Measurements from ENCODE around the gene LRTM1. TPM values are rescaled to one million over a fixed set of nuclear protein-coding genes. Genes with fewer than 3 reads are reported as not detected.

The LRTM1 gene
- total RNA-seq: not detected
- long read RNA-seq: 0 reads

DNA sequence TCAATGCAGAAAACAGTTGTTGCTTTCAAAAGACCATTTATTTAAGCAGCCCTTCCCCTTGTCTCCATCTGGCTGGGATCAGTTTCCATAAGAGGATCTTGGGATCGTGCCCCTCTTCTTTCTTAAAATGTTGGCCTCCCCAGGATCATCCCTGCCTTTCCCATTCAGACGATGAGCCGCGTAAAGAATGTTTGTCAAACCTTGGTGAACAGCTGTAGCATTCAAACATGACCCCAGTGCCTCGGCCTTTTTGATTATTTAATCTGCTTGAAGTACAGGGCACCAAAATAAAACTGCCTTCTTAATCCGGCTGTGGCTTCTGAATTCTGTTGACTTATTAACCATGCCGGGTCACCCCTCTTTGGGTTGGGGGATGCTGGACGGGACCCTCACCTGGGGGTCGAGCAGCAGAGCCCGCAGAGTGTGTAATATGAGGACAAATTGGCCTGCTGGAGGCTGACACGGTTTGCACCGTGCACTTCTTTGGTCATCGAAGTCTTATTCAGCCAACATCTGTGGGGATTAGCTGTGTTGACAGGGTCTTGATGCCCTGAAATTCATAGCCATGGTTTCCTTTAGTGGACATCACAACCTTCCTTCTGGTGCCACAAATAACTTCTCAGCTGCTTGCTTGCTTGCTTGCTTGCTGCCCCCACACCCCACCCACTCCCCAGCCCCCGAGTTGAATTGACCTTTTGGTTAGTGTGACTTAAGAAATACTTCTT, at the start of gene LRTM1:
LRTM1 (minus strand) TSS at position 14 of the 725 bp plus-strand sequence. CDS start 148 bp downstream, outside the sequence.
- DNase-seq (ENCODE audit: low spot score): no peak

DNA sequence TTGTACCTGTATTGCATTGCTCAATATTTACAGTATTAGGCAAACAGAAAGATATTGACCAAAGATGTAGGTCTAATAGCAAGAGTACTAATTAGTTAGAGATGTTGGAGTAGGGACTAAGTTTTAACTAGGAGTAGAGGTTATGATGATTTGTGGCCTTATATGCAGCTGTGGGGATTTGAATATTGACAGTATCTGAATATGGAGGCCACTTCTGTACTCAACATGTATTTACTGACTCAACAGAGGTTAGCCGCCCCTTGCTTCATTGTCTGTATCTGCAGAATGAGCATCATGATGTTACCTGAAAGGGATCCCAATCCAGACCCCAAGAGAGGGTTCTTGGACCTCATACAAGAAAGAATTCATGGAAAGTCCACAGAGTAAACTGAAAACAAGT, 49.6 kb upstream of the LRTM1 start:
- DNase-seq (ENCODE audit: low spot score): no peak

DNA sequence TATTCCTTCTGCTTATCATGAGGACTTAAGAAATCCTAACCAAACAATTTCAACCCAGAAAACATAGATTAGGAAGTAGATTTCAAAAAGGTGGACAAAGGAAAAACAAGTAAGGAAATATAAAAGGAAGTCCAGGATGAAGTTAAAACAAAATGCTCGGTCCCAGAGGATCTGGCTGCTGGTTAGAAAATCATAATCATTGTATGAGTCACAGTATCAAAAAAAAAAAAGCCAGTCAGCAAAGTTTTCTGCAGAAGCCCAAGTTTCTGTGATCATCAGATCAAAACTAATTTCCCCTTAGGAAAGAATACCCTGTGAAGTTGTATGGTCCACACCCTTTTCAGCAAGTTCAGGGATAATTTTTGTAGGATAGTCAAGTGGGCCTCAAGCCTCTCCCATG, 43.0 kb upstream of the LRTM1 start:
- no peak for DNase-seq (ENCODE audit: low spot score)

DNA sequence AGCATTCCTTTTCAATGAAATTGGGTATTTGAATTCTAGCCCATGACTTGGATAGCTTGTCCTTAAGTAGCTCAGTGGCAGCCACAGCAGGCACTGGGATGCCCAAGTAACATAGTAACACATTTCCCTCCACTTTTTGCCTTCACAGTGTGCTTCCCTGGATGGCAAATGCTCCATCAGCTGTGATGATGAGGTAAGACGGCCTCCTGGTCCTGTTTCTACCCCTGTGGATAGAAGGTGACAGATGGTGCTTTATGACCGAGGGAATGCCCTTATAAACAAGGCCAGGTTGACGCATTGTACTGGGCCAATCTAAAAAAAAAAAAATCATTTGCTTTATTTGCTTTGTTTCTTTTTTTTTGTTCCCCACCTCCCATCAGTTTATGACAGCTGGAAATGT, 41.8 kb upstream of the LRTM1 start:
- DNase-seq (ENCODE audit: low spot score): no peak

DNA sequence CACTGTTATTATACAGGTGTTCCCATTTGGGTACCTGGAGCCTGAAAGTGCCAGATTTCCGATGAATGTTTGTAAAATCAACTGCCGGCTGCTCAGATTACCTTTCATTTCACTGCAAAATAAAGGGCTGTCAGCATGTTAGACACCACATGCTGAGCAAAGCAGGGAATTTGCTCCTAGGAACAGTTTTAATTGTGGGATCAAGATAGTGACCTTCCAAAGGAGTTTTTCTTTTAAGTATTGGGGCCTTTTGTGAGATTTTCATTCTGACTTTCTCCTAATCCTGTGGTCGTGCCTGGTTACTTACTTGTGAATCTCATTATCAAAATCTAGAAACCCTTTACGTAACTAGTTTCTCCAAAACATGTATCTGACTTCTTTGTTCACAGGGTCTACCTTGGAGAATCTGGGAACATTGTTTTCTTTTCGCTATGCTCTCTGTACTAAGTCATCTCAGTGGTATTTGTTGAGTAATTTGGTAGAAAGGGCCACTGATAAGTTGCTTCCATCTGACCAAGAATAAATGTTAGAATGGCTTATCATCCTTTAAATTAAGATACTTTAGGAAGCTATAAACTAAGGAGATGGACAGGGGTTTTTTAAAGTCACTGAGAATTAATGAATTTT, 40.8 kb upstream of the LRTM1 start:
- no peak for DNase-seq (ENCODE audit: low spot score)

DNA sequence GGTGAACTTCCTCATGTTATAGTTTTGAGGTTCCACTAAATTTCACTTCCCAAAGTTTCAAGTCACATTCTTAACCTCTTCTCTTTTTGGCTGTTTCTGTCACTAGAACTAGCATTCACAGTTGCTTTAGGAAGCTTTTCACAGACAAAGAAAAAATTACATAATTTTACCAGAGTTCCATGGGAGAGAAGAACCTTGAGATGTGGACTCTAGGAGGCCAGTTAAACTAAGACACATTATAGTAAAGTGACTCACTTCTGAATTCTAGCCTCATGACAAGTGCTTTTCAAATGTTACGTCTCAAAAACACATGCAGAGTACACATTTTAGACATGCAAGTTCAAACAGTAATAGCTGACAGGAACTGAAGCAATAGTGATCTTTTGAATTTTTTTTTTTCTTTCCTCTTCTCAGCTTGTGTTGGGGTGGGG, 39.9 kb upstream of the LRTM1 start:
- DNase-seq (ENCODE audit: low spot score): no peak

DNA sequence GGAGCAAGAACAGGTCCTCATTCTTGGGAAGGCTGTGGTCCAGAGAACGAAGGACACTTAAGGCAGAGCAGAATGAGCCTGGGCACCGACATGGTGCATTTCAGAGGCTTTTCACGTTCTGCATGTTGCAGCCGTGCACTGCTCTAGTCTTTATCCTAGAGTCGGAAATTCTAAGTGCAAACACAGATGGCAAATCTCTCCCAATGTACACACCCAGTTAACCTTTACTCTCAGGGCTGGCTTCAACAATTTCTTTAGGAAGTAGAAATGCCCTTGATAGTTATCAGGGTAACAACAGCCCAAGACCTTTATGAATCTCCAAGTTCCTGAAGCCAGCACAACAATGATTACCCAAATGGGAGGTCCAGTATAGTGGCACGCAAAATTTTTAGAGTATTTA, 39.1 kb upstream of the LRTM1 start:
- no peak for DNase-seq (ENCODE audit: low spot score)

DNA sequence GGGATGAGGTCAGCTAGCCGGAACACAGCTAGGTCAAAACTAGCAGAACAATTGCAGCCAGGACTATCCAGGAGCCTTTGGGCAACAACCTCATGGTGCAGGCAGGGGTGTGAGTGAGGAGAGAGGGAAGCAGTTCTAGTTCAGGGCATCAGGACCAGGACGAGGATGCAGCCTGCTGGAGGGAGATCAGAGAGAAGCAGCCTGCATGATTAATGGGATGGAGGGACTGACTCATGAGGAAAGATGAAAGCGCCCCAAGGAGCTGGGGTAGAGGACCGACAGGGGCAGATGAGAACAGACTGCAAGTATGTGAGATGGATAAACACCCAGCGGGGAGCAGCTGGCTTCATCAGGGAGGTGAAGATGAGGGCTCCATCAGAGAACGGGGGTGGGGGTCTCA, 37.9 kb upstream of the LRTM1 start:
- no peak for DNase-seq (ENCODE audit: low spot score)

DNA sequence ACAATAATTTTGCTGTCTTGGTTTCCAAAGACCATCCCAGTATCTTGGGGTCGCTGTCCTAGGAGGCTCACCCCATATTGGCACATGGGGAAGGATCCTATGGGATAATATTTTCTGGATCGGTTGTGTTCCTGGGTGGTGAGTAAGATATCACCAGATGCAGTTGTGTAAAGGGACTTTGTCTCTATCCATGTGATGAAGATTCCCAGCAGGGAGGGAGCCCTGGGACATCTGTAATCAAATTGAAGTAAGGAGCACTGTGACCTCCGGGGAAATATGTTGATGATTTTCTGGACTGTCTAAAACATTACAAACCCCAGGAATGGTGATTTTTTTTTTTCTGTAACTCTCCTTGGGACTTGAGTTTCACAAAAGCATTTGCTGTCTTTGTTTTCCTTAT, 36.2 kb upstream of the LRTM1 start:
- DNase-seq (ENCODE audit: low spot score): no peak

DNA sequence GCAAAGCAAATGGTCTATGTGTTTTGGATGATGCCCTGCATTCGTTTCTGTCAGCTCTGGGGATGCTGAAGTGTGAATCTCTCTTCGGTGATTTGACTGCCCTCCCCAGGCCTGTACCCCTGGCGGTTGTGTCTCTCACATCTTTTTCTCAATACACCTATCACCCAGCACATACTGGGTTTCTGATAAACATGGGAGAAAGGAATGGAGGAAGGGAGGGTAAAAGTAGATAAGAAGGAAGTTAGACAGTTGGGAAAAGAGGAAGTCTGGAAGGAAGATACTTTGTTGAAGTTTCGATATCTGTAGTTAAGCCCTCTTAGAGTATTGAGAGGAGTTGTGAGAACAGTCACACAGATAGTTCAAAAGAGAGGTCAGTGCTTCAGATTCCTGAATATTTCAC, 35.8 kb upstream of the LRTM1 start:
- DNase-seq (ENCODE audit: low spot score): no peak

DNA sequence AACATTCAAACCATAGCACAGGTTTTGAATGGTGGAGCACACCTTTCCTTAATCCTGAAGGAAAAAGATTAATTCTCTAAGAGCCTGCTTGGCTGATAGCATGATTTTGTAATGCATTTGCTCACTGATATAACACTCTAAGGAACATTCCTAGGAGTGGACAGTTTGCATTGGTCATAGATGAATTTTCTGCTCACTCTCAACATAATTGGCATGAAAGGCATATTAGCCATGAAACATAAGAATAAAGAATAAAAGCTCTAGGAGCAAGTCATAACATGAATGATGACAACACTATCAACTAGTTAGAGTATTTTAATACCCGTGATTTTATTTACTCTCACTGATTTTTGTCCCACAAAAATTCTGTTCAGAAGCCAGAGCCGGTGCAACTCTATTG, 34.3 kb upstream of the LRTM1 start:
- no peak for DNase-seq (ENCODE audit: low spot score)

DNA sequence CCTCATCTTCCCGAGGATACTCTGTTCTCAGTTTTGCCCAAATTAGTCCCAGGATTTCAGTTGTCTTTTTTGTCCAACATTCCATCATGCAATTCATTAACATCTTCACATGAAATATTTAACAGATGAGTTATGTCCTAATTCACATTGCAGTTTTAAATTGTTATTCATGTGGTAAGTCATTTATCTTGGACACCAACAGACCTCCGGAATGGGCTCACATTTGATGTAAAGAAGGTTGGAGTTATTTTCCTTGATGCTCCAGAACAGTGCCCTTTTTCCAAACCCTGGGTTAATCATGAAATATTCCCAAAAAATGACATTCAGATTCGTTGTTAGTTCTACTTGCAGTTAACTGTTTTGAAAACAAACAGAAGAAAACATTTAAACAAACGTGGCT, 32.8 kb upstream of the LRTM1 start:
- no peak for DNase-seq (ENCODE audit: low spot score)

DNA sequence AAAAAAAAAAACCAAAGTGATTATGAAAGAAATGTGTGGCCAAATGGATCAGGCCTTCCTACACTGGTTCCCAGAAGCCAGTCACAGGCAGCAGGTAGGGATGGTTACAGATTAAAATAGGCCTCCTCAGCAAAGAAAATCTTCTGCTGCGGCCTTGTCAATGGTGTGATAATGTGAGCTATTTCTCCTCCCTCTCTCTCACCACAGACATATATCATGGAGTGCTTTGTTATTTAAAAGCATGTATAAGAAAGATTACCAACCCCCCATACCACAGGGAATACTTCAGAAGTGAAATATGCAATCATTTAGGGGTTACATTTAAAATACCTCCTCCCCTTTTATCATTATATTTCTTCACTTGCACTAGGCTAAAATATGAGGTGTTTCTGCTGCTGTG, 32.2 kb upstream of the LRTM1 start:
- no peak for DNase-seq (ENCODE audit: low spot score)

DNA sequence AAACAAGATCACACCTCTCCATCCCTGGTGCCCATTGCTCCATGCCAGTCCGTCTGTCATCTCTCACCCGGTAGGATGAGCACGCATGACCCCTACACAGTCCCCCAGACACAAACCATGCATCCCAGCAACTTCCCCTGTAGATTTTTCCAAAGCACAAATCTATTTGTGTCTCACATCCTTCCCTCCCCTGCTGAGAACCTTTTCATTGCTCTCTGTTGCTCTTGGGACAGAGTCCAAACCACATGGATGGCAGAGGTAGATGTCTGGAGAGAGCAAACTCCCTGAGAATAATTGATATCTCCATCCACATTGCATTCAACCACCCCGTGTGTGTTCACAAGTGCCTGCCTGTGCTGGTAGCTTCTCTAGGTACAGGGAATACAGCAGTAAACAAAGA, 29.9 kb upstream of the LRTM1 start:
- no peak for DNase-seq (ENCODE audit: low spot score)

DNA sequence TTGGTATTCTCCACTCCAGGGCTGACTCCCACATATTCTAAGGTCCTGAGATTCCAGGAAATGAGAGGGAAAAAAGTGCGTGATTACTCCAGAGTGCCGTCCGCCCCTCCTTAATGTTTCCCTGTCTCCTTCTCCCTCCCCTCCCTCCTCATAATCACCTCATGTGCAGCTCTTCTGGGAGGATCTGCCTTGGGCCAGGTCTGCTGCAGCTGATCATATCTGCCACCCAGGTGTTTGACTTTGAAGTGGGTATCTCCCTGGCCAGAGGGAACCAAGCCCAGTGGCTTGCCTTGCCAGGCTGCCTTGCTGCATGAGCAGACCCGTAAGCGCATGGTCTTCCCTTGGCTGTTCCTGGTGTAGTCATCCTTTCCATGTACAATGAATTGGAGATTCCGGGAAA, 28.1 kb upstream of the LRTM1 start:
- DNase-seq (ENCODE audit: low spot score): no peak

DNA sequence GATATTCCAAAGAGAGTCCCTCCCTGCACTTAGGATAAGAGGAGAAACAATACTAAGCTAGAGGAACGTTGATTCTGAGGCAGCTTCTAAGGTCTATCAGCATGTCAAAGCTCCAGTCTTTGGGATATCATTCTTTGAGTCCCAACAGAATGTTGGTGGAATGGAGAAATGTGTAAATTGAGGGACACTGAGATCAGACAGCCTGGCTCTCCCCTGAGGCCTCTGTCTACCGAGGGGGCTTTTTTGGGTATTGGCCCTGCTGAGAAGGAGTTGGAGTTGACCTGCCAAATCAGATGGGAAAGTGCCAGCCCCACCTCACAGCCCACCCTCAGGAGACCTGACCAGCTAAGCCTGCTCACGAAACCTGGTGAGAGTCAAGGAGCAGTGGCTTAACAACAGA, 27.6 kb upstream of the LRTM1 start:
- DNase-seq (ENCODE audit: low spot score): no peak

DNA sequence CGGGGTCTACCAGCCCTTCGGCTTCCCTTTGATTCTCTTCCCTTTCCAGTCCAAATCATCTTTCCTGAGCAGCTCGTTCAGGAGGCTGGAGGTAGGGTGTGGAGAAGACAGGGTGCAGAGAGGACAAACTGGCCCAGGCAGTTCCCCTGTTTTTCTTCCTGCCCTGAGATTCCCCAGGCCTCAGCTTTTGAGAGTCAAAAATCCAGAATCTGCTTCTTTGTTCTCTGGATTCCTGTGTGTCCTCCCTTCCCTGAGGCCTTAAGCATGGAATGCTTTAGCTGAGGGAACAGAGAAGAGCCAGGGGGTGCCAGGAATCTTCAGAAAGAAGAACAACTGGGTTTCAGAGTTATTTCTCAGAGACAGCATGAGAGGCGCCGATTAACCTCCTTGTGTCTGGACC, 26.7 kb upstream of the LRTM1 start:
- DNase-seq (ENCODE audit: low spot score): no peak

DNA sequence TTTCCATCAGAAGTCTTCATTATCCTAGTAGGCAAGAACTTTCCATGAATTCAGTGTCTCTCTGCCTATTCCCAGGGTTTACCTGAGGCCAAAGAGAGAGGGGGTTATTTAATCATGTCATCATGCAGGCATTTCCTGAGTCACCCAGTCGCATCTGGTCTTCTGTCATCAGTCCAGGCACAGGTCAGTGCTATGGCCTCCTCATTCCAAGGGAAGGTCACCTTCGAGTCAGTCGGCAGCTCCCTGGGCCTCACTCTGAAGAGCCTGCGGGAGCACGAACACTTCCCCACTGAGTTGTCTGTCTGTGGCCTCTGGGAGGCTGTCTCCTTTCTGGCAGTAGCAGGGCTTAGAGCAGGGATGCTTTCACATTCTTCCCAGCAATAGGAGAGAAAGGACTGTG, 26.2 kb upstream of the LRTM1 start:
- no peak for DNase-seq (ENCODE audit: low spot score)

DNA sequence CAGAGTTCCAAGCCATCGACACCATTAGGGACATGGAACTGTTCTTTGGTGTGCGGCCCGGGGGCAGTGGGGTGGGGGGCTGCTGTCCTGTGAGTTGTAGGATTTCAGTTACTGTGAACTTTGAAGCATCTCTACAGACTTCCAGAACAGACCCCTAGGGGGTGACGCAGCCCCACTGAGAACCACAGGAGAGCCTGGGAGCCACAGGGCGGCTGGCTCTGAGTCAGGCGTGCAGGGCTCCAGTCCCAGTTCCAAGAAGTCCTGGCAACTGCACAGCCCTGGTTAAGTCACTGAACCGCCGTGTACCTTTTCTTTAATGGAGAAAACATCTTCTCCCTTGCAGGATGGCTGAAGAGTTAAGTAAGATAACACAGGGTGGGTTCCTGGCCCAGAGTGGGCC, 23.5 kb upstream of the LRTM1 start:
- DNase-seq (ENCODE audit: low spot score): no peak

DNA sequence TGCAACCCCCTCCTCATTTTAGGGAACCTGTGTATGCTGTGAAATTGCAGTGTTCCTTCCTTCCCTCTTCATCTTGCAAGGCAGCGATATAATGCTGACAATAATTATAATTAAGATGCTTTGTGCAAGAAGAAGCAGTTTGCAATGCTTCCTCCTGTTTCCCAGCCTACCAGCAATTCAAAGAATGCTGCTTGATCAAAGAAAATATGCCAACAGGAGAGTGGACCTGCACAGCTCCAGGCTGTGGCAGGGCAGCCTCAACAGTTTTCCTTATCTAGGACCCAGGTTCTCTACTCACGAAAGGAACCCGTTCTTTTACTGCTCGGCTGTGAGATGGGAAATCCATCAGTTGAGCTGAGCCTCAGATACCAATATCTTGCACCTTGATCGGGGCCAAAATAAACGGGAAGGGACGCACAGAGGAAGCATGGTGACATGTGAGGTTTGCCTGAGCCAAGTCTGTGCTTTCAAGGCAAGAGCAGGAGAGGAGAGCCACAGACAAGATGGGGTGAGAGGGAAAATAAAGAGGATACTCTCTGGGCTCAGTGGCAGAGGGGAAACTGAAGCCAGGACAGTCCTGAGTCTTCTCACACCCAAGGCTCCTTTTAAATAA, 22.6 kb upstream of the LRTM1 start:
- no peak for DNase-seq (ENCODE audit: low spot score)

DNA sequence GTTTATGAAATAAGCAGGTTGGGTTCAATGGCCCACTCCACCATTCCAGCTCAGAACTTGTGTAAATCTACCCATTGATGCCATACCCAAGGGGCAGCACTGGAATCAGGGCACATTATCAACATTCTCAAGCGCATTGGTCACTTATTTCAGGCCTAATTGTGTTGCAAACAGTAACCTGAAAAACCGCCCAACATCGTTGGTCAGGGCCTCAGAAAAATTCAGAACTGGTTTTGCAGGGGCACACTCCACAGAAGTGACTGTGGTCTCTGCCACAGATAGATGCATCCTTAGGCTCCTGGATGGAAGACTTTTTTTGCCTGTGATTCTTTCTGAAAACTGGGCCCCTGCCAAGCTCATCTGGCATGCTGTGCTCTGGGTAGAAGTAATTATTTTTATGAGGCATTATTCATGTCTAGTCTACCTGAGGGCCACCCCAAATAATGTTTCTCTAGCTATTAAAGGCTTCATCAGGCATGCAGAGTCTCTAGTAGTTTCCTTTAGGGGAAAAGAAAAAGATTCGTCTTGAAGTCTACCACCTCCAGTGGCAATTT, 21.7 kb upstream of the LRTM1 start:
- DNase-seq (ENCODE audit: low spot score): no peak

DNA sequence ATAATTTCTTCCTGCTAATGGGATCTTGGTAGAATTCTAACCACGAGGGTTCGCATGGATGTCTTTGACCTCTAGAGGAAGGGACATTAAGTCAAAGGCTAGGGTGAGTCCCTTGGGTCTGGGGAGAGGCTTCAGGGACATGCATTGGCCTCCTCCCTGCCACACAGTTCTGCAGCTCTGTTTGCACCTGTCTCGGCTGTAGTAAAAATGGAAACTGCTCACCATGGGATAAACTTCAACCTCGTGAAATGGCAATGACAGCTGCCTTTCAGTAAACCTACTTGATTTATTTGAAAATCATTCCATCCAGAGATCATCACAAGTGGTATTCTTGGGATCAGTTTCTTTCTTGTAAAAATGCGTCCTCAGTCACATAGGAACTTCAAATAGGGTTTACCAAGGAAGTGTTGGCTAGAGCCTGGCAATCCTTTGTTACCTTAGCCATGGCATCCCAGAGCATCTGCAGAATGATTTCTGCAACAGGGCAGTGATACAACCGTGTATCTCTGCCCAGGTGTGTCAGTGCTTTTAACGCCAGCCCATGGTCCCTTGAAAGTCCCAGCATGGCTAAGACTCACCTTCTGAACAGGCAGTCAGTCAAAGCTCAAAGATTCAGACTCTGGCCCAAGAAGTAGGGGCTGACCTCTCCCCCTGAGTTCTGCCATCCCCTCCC, 14.0 kb upstream of the LRTM1 start:
- no peak for DNase-seq (ENCODE audit: low spot score)

Measured in mesenteric fat pad (tissue), 1 donor.